GM12878 (cell line): ENCODE measurements around the gene SLC6A8. TPM values are rescaled to one million over a fixed set of nuclear protein-coding genes. Genes with fewer than 3 reads are reported as not detected.

Experiments used
- ATAC-seq: fragments of 200-7000 bp; cut with Tn5 transposase; 3 replicates; pipeline ENCODE4 v1.9.1; 2020; ENCODE audit warnings: mild to moderate bottlenecking, moderate library complexity
- BruUV-seq: library from RNA; stranded (reverse); fragments of 400-500 nt; replicated peaks from 2 replicates; lab custom pipeline; 2021; lab: Mats Ljungman, UMichigan
- CTCF ChIA-PET: fragments of 300-600 bp; sonication (Branson Sonifier 250); formaldehyde crosslinking; extraction: SDS; loops from one replicate; lab custom pipeline; 2021; ENCODE audit warnings: inconsistent platforms; lab: Yijun Ruan, JAX
- POLR2A ChIA-PET: fragments of 350-600 bp; formaldehyde crosslinking; extraction: SDS; loops from one replicate; lab custom pipeline; 2021; ENCODE audit warnings: inconsistent platforms; lab: Charles Lee
- RAD21 ChIA-PET: fragments of 300-600 bp; sonication (Branson Sonifier 250); formaldehyde crosslinking; loops from one replicate; lab custom pipeline; 2023; ENCODE audit warnings: antibody characterized with exemption; ENCODE audit not compliant: unreplicated experiment; lab: Charles Lee
- SMC1A ChIA-PET: fragments of 300-600 bp; sonication (Branson Sonifier 250); formaldehyde crosslinking; loops from one replicate; lab custom pipeline; 2023; ENCODE audit not compliant: unreplicated experiment, uncharacterized antibody; lab: Charles Lee
- DNase-seq: peaks from one replicate; pipeline ENCODE4 v3.0.0-alpha.2; 2011; ENCODE audit warnings: low read depth, low spot score
- FAIRE-seq: peaks from 3 replicates; lab custom pipeline; 2011; peaks lifted over from hg19 to GRCh38; lab: Jason Lieb, UNC
- H2AFZ ChIP-seq: 2 replicates; pipeline ENCODE4 v1.6.0; 2011; ENCODE audit warnings: low read depth, low read length, control low read depth; ENCODE audit not compliant: control insufficient read depth
- H3K27ac ChIP-seq: 2 replicates; pipeline ENCODE4 v1.5.1; 2011; ENCODE audit warnings: control low read depth; ENCODE audit not compliant: control insufficient read depth, insufficient read depth
- H3K27me3 ChIP-seq, 2 experiments: replicated peaks in 1 of 2; 2 replicates each; pipeline versions ENCODE4 v1.6.0 to v1.6.1; 2011; ENCODE audit warnings: low read length in 1 of 2; ENCODE audit not compliant: control insufficient read depth in 2 of 2, insufficient read depth in 2 of 2
- H3K36me3 ChIP-seq, 2 experiments: 2 replicates each; pipeline ENCODE4 v1.5.1; 2011; ENCODE audit warnings: low read length in 1 of 2; ENCODE audit not compliant: control insufficient read depth in 2 of 2, insufficient read depth in 2 of 2
- H3K4me1 ChIP-seq: 2 replicates; pipeline ENCODE4 v1.6.1; 2011; ENCODE audit warnings: mild to moderate bottlenecking, low read length, moderate library complexity, mixed read lengths; ENCODE audit not compliant: control insufficient read depth, insufficient read depth
- H3K4me2 ChIP-seq: 2 replicates; pipeline ENCODE4 v1.6.0; 2011; ENCODE audit warnings: control low read depth; ENCODE audit not compliant: control insufficient read depth, insufficient read depth
- H3K4me3 ChIP-seq: fragments of 200-600 bp; sonication (generic); 2 replicates; pipeline ENCODE4 v1.5.1; 2016
- H3K79me2 ChIP-seq: 2 replicates; pipeline ENCODE4 v1.6.0; 2011; ENCODE audit warnings: low read length; ENCODE audit not compliant: control insufficient read depth, insufficient read depth
- H3K9ac ChIP-seq: 2 replicates; pipeline ENCODE4 v1.8.0; 2011; ENCODE audit warnings: low read length, control low read depth, mixed read lengths; ENCODE audit not compliant: control insufficient read depth, insufficient read depth
- H3K9me3 ChIP-seq: replicated peaks from 3 replicates; pipeline ENCODE4 v1.5.1; 2011; ENCODE audit warnings: mild to moderate bottlenecking, low read length; ENCODE audit not compliant: control insufficient read depth, insufficient read depth
- H4K20me1 ChIP-seq: 2 replicates; pipeline ENCODE4 v1.6.0; 2011; ENCODE audit not compliant: control insufficient read depth, insufficient read depth
- ASH2L ChIP-seq: fragments of 300-600, 200-600 bp; sonication (generic); IDR thresholded peaks from 2 replicates; pipeline ENCODE4 v1.6.1; 2017; ENCODE audit warnings: low read depth, mild to moderate bottlenecking, borderline replicate concordance
- BCLAF1 ChIP-seq: fragments of 450-650 bp; IDR thresholded peaks from 2 replicates; pipeline ENCODE4 v1.6.1; 2017; ENCODE audit warnings: antibody characterized with exemption, mild to moderate bottlenecking, moderate library complexity
- CBX5 ChIP-seq: sonication (generic); IDR thresholded peaks from 2 replicates; pipeline ENCODE4 v1.6.1; 2016; ENCODE audit warnings: low read depth, moderate library complexity, mild to moderate bottlenecking, inconsistent platforms
- CREM ChIP-seq: IDR thresholded peaks from 2 replicates; pipeline ENCODE4 v1.6.1; 2014; ENCODE audit warnings: antibody characterized with exemption, low read depth
- DPF2 ChIP-seq: fragments of 450-650 bp; IDR thresholded peaks from 2 replicates; pipeline ENCODE4 v1.6.1; 2017; ENCODE audit warnings: mild to moderate bottlenecking
- FOXK2 ChIP-seq: fragments of 450-650 bp; IDR thresholded peaks from 2 replicates; pipeline ENCODE4 v1.6.1; 2017; ENCODE audit warnings: mild to moderate bottlenecking, moderate library complexity
- HCFC1 ChIP-seq: fragments of 150-350 bp; IDR thresholded peaks from 2 replicates; pipeline ENCODE4 v1.6.1; 2014; ENCODE audit warnings: low read length
- HDAC6 ChIP-seq: fragments of 200-600 bp; sonication (generic); IDR thresholded peaks from one replicate; pipeline ENCODE4 v1.8.0; 2017; ENCODE audit warnings: antibody characterized with exemption; ENCODE audit not compliant: unreplicated experiment
- MEF2A ChIP-seq: IDR thresholded peaks from 2 replicates; pipeline ENCODE4 v1.6.1; 2011; ENCODE audit warnings: low read depth, mild to moderate bottlenecking, low read length, moderate library complexity; ENCODE audit not compliant: insufficient read depth
- MEF2B ChIP-seq: fragments of 450-650 bp; IDR thresholded peaks from 2 replicates; pipeline ENCODE4 v1.6.1; 2018; ENCODE audit warnings: mild to moderate bottlenecking, moderate library complexity; ENCODE audit not compliant: partially characterized antibody, poor library complexity, severe bottlenecking
- MTA3 ChIP-seq: IDR thresholded peaks from 2 replicates; pipeline ENCODE4 v1.6.1; 2012; ENCODE audit warnings: low read length, inconsistent platforms, borderline replicate concordance
- POLR2AphosphoS2 ChIP-seq: IDR thresholded peaks from 2 replicates; pipeline ENCODE4 v1.6.1; 2011; ENCODE audit warnings: low read depth, mild to moderate bottlenecking, low read length, improper control_type of control experiment, moderate library complexity
- POLR2AphosphoS5 ChIP-seq: IDR thresholded peaks from 2 replicates; pipeline ENCODE4 v1.6.1; 2011; ENCODE audit warnings: mild to moderate bottlenecking, low read length, inconsistent platforms
- RELA ChIP-seq: fragments of 450-650 bp; IDR thresholded peaks from 2 replicates; pipeline ENCODE4 v1.8.0; 2014; ENCODE audit warnings: borderline replicate concordance; ENCODE audit not compliant: partially characterized antibody
- TCF12 ChIP-seq: IDR thresholded peaks from 2 replicates; pipeline ENCODE4 v1.6.1; 2011; ENCODE audit warnings: low read depth, mild to moderate bottlenecking, low read length
- YBX1 ChIP-seq: fragments of 450-650 bp; IDR thresholded peaks from 2 replicates; pipeline ENCODE4 v1.6.1; 2016; ENCODE audit warnings: antibody characterized with exemption
- ZNF622 ChIP-seq: fragments of 450-650 bp; IDR thresholded peaks from 2 replicates; pipeline ENCODE4 v1.6.1; 2017; ENCODE audit warnings: mild to moderate bottlenecking, inconsistent platforms
- WGBS: methylation state at CpG from one replicate; pipeline ENCODE4 v1.1.6; 2016; ENCODE audit warnings: low lambda C conversion rate; ENCODE audit not compliant: insufficient replicate concordance, insufficient coverage; ENCODE audit errors: missing lambda C conversion rate; 5-methylcytosine and 5-hydroxymethylcytosine counted together
- in situ Hi-C: fragments of 300-500 bp; cut with MboI; formaldehyde crosslinking; loops from 9 replicates; pipeline ENCODE4 v1.14.3; 2018; ENCODE audit warnings: mixed read lengths
- intact Hi-C: fragments of 100-400 bp; cut with micrococcal nuclease; formaldehyde crosslinking; loops from one replicate; pipeline ENCODE4 v1.14.2; 2022; ENCODE audit not compliant: unreplicated experiment
- polyA plus RNA-seq, 11 experiments: library from polyadenylated mRNA; depleted of rRNA in 4 of 11; unstranded in 6 of 11; stranded (reverse) in 5 of 11; fragments of >200 nt; fragmentation: Nextera tagmentation in 4 of 11; fragmentation: Illumina TruSeq in 1 of 11; extraction: Ambion mirVana in 4 of 11; extraction: Trizol in 1 of 11; gene quantifications; 1 replicate in 1 of 11; 2 replicates in 10 of 11; pipeline versions ENCODE4 v1.2.1 to v1.2.3, GENCODE V29; 2011 to 2016; ENCODE audit warnings: inconsistent platforms in 2 of 11, missing spikeins in 2 of 11, low read depth in 1 of 11
- total RNA-seq, 4 experiments: library from RNA; depleted of rRNA in 3 of 4; stranded (reverse); fragments of >200 nt in 3 of 4; fragmentation: Illumina TruSeq in 1 of 4; extraction: Trizol in 1 of 4; gene quantifications; 2 replicates each; pipeline versions ENCODE4 v1.2.1 to v1.2.3, GENCODE V29; 2013 to 2021
- TF ChIP-seq, protein P1 (sequence below): fragments of 450-650 bp; IDR thresholded peaks from 2 replicates; pipeline ENCODE4 v1.6.1; 2017; ENCODE audit warnings: mild to moderate bottlenecking
- TF ChIP-seq, protein P2 (sequence below): IDR thresholded peaks from 2 replicates; pipeline ENCODE4 v1.6.1; 2012; ENCODE audit warnings: low read depth, low read length, improper control_type of control experiment

Gene SLC6A8
- total and polyA plus RNA-seq, 10 of the 15 experiments (the other 5 are each of a cell fraction or from before 2014, with no cell fraction given): 0.01 to 0.72 (median 0.17) TPM; not detected in 6

- BruUV-seq: no TSS peak
These were observed 345 bp downstream of the SLC6A8 start for GRCh38 chrX:153688071-153688470.

More at GRCh38 chrX:153688071-153688470, 345 bp downstream of the SLC6A8 start:
- H3K9me3 ChIP-seq: no peaks in the 10 kb centered on the region; the same call in 2 of the 3 replicates
- CTCF ChIA-PET: no interaction called here
- H4K20me1 ChIP-seq: no peaks in the 10 kb centered on the region
- no peaks in the 10 kb centered on the region for H3K4me1 ChIP-seq
- no peaks in the 10 kb centered on the region for H3K27me3 ChIP-seq
- WGBS: no CpG with 5 or more reads among the region's 69 CpGs
- POLR2A ChIA-PET: no interaction called here
- no peak overlapping the region for H3K9ac ChIP-seq
- H3K36me3 ChIP-seq: no peaks in the 10 kb centered on the region
- no peaks in the 10 kb centered on the region for H3K79me2 ChIP-seq
- in situ Hi-C loops (no loop called here), intact Hi-C loops (no loop called here)
- H3K27ac ChIP-seq: no peak overlapping the region
- ATAC-seq (no peak), FAIRE-seq (no peak), DNase-seq (no peak)
- H3K4me3 ChIP-seq: no peak overlapping the region
- H2AFZ ChIP-seq: no peak overlapping the region
- TF ChIP-seq HCFC1 (no peak), POLR2AphosphoS5 (no peak), FOXK2 (no peak), POLR2AphosphoS2 (no peak), BCLAF1 (no peak), YBX1 (no peak), ASH2L (no peak), HDAC6 (no peak), MEF2B (no peak), CBX5 (no peak), ZNF622 (no peak), TCF12 (no peak), RELA (no peak), MTA3 (no peak), CREM (no peak), DPF2 (no peak), MEF2A (no peak)
- TF ChIP-seq, protein P1, sequence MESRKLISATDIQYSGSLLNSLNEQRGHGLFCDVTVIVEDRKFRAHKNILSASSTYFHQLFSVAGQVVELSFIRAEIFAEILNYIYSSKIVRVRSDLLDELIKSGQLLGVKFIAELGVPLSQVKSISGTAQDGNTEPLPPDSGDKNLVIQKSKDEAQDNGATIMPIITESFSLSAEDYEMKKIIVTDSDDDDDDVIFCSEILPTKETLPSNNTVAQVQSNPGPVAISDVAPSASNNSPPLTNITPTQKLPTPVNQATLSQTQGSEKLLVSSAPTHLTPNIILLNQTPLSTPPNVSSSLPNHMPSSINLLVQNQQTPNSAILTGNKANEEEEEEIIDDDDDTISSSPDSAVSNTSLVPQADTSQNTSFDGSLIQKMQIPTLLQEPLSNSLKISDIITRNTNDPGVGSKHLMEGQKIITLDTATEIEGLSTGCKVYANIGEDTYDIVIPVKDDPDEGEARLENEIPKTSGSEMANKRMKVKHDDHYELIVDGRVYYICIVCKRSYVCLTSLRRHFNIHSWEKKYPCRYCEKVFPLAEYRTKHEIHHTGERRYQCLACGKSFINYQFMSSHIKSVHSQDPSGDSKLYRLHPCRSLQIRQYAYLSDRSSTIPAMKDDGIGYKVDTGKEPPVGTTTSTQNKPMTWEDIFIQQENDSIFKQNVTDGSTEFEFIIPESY: no peak
- TF ChIP-seq, protein P2, sequence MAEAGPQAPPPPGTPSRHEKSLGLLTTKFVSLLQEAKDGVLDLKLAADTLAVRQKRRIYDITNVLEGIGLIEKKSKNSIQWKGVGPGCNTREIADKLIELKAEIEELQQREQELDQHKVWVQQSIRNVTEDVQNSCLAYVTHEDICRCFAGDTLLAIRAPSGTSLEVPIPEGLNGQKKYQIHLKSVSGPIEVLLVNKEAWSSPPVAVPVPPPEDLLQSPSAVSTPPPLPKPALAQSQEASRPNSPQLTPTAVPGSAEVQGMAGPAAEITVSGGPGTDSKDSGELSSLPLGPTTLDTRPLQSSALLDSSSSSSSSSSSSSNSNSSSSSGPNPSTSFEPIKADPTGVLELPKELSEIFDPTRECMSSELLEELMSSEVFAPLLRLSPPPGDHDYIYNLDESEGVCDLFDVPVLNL: no peak
- RAD21 ChIA-PET: interaction anchor here (1.1 kb wide), 1 partner anchor 74 kb away, joined by 3 read pairs; no protein-coding TSS in a partner anchor
- SMC1A ChIA-PET: no interaction called here
- no peak overlapping the region for H3K4me2 ChIP-seq
